HG03575 (cell line): ENCODE measurements around the gene AK9.
A peak's percentile ranks its signal among the peaks of the same experiment; 100 is the strongest.
"Not testable (repeated sequence)": the region's sequence is repeated elsewhere in the genome, so short reads cannot be mapped to it uniquely, and the experiment has no call there.

ENCODE experiments used
- ATAC-seq: cut with Tn5 transposase; IDR thresholded peaks from one replicate; pipeline ENCODE4 v1.9.1; 2021; ENCODE audit not compliant: unreplicated experiment, insufficient number of reproducible peaks, low FRiP score; ENCODE audit errors: extremely low read depth

Gene AK9

DNA sequence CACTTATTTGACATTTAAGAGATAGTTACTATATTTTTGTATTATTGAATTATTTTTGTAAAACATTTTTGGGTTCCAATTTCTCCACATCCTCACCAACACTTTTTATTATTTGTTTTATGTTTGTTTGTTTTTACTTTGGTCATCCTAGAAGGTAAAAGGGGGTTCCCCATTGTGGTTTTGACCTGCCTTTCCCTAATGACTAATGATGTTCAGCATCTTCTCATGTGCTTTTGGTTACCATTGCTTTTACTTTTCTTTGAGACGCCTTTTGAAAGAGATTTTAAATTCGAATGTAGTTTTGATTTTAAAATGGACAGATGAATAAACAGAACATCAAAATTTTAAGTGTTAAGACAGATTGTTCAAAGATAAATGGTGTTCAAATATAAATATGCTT lies 46.9 kb downstream of the AK9 start:
- ATAC-seq, result no peak

- ATAC-seq, result no peak
These were observed 58.6 kb downstream of the AK9 start for GRCh38 chr6:109632405-109632804.

DNA sequence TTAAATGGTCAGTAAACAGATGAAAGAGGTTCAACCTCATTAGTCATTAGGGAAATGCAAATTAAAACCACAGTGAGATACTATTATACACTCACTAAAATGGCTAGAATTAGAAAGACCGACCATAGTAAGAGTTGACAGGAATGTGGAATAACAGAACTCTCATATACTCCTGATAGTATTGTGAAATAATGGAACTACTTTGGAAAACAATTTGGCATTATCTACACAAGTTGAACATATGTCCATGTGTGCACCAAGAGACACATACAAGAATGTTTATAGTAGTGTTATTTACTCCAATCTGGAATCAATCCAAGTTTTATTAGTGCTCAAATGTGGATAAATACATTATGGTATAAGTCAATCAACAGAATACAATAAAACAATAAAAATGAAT lies 59.6 kb downstream of the AK9 start:
- ATAC-seq, result no peak

GRCh38 chr6:109628158-109629000 lies 62.6 kb downstream of the AK9 start:
- ATAC-seq, result no peak

GRCh38 chr6:109626311-109626710 lies 64.7 kb downstream of the AK9 start:
- ATAC-seq, result no peak

DNA sequence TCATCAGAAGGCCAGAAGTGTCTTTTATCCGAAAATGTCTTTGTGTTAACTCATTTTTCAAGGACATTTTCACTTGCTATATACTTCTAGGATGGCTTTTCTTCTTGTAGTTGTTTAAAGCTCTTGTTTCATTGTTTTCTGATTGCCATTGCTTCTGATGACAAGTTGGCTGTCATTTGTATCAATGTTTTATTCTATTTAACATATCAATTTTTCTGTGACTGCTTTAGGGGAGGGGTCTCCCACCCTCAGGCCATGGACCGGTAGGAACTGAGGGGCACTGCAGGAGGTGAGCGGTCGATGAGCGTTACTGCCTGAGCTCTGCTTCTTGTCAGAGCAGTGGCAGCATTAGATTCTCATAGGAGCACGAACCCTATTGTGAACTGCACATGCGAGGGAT lies 65.8 kb downstream of the AK9 start:
- ATAC-seq, result no peak

- no peak for ATAC-seq
These were observed 67.7 kb downstream of the AK9 start for GRCh38 chr6:109623288-109623687.

DNA sequence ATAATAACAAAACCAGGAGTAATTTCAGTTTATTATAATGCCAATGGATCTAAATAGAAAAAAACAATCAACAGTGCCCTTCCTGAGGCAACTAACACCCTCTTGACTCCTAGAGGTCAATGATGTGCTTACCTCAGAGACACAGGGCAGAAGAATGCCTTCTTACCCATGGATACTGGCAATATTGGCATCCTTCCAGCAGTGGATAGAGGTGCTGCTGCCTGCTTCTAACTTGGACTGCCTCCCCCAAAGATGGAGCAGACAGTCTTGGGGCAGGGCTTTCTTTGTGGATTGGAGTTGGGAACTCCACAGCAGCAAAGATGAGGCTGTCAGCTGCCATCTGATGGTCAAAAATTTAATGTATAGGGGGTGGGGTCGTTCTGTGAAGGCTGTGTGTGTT lies 78.7 kb downstream of the AK9 start:
- ATAC-seq, result no peak

GRCh38 chr6:109611502-109611901 lies 79.5 kb downstream of the AK9 start:
- no peak for ATAC-seq

DNA sequence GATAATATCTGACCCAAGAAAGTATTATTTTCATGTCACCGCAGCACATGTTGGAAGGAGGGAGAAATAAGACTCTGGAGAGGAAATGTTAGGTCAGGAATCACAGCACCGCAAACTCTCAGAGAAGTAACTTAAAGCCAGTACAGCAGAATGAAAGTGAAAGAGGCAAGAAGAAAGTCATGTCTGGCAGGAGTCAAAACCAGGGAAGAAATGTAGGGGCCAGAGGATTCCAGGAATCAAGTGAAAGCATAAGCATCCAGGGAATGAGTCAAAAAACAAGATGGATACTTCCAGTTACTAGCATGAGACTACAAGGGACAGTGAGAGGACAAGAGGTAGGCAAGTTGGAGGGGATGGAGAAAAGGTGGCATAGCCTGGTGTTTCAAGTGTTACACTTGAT lies 80.4 kb downstream of the AK9 start:
- no peak for ATAC-seq

GRCh38 chr6:109609737-109610136 lies 81.3 kb downstream of the AK9 start:
- no peak for ATAC-seq

GRCh38 chr6:109606359-109606758 lies 84.6 kb downstream of the AK9 start:
- ATAC-seq, result no peak

DNA sequence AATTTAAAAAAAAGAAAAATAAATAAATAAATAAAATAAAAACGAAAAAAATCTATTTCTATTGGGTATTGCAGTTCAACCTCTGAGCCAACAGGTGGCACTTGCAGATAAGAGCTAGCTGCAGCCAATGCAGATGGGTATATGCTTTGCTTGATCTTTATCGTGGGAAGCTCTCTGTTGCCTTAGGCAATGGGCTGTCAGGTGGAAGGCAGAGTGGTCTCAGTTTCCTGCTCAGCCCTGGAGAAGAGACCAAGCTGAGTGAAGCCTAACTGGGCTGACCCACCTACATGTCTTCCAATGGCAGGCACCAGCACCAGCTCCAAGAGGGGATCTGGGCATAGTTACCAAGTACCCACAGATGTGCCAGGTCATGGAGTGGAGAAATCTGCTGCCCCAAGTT lies 95.0 kb downstream of the AK9 start:
- no peak for ATAC-seq

GRCh38 chr6:109580519-109580918 lies 110.5 kb downstream of the AK9 start:
- no peak for ATAC-seq

GRCh38 chr6:109579361-109579760 lies 111.6 kb downstream of the AK9 start:
- ATAC-seq, result peak; percentile 79

DNA sequence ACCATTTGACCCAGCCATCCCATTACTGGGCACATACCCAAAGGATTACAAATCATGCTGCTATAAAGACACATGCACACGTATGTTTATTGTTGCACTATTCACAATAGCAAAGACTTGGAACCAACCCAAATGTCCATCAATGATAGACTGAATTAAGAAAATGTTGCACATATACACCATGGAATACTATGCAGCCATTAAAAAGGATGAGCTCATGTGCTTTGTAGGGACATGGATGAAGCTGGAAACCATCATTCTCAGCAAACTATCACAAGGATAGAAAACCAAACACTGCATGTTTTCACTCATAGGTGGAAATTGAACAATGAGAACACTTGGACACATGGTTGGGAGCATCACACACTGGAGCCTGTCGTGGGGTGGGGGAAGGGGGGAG lies 121.1 kb downstream of the AK9 start:
- ATAC-seq, result not testable (repeated sequence)

- no peak for ATAC-seq
These were observed 129.2 kb downstream of the AK9 start for GRCh38 chr6:109561844-109562243.

DNA sequence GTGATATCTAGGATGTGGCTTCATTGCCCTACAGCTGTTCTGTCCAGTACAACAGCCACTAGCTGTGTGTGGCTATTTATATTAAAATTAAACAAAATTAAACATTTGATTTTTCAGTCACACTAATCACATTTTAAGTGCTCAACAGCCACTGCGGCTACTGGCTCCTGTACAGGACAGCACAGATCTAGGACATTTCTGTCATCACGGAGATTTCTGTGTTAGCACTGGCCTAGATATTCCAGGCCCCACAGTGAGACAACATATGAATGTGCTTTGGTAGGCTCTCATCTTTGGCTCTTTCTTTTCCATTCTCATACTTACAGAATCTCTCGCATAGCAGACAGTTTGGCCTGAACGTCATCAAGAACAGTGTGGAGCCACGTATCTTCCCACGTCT lies 159.6 kb downstream of the AK9 start:
- no peak for ATAC-seq

GRCh38 chr6:109527989-109528388 lies 163.0 kb downstream of the AK9 start:
- ATAC-seq, result no peak

GRCh38 chr6:109526905-109527628 lies 163.9 kb downstream of the AK9 start:
- ATAC-seq, result no peak
